Posterior cingulate gyrus (tissue), 11 donors: ENCODE results near the gene WNK2.
"Not testable (repeated sequence)": the region's sequence is repeated elsewhere in the genome, so short reads cannot be mapped to it uniquely, and the experiment has no call there.

ENCODE experiments used
- DNase-seq, 10 donors: peaks; one replicate each; pipeline versions ENCODE4 v3.0.0 to v3.0.0-alpha.2; 2020 to 2021; ENCODE audit warnings: mixed read lengths in 3 of 10
- intact Hi-C: fragments of 100-400 bp; cut with DNase I; formaldehyde crosslinking; loops from one replicate; pipeline ENCODE4 v1.15.1; 2023

The WNK2 gene

GRCh38 chr9:93183663-93184431 lies at the start of gene WNK2:
WNK2 (plus strand) TSS chr9:93184139; CDS start chr9:93184930, 791 bp downstream.
- DNase-seq: peak in 5 of 10 donors; percentile 42 to 93 (median 88)
- intact Hi-C loops: no loop called here

GRCh38 chr9:93134740-93135444 lies 49.0 kb upstream of the WNK2 start:
- intact Hi-C loops: loop anchor here (5.0 kb wide), 1 partner anchor 38 kb away; the partner anchor contains the start of gene CARD19
- DNase-seq: no peak

- no peak for DNase-seq
- intact Hi-C loops: no loop called here
These were observed 47.9 kb upstream of the WNK2 start for GRCh38 chr9:93136011-93136440.

GRCh38 chr9:93137362-93137761 lies 46.6 kb upstream of the WNK2 start:
- intact Hi-C loops: no loop called here
- DNase-seq: no peak

- peak in 1 of 10 donors; percentile 89 for DNase-seq
- intact Hi-C loops: no loop called here
These were observed 45.7 kb upstream of the WNK2 start for GRCh38 chr9:93138171-93138764.

GRCh38 chr9:93139365-93140182 lies 44.4 kb upstream of the WNK2 start:
- intact Hi-C loops: no loop called here

GRCh38 chr9:93141771-93142483 lies 42.0 kb upstream of the WNK2 start:
- peak in 1 of 10 donors; percentile 66 for DNase-seq
- intact Hi-C loops: no loop called here

More at GRCh38 chr9:93139365-93140182, 44.4 kb upstream of the WNK2 start:
- DNase-seq: no peak

GRCh38 chr9:93143830-93144530 lies 40.0 kb upstream of the WNK2 start:
- DNase-seq: peak; percentile 63 to 97 (median 85)
- intact Hi-C loops: no loop called here

- intact Hi-C loops, DNase-seq: not testable (repeated sequence)
These were observed 37.2 kb upstream of the WNK2 start for GRCh38 chr9:93146696-93147095.

- no peak for DNase-seq
- intact Hi-C loops: no loop called here
These were observed 36.3 kb upstream of the WNK2 start for GRCh38 chr9:93147632-93148031.

- no peak for DNase-seq
- intact Hi-C loops: no loop called here
These were observed 35.2 kb upstream of the WNK2 start for GRCh38 chr9:93148721-93149120.

- DNase-seq: no peak
- intact Hi-C loops: no loop called here
These were observed 34.6 kb upstream of the WNK2 start for GRCh38 chr9:93149361-93149760.

- no peak for DNase-seq
- intact Hi-C loops: loop anchor here (10.0 kb wide), 1 partner anchor 414 kb away; no protein-coding TSS in a partner anchor
These were observed 32.7 kb upstream of the WNK2 start for GRCh38 chr9:93151097-93151784.

- intact Hi-C loops: loop anchor here (10.0 kb wide), 1 partner anchor 410 kb away; no protein-coding TSS in a partner anchor
- peak in 2 of 10 donors; percentile 38 to 52 for DNase-seq
These were observed 29.5 kb upstream of the WNK2 start for GRCh38 chr9:93154293-93154903.

- DNase-seq: peak; percentile 49 to 96 (median 66)
- intact Hi-C loops: loop anchor here (10.0 kb wide), 1 partner anchor 409 kb away; no protein-coding TSS in a partner anchor
These were observed 28.0 kb upstream of the WNK2 start for GRCh38 chr9:93155716-93156474.

- DNase-seq: peak in 1 of 10 donors; percentile 84
- intact Hi-C loops: loop anchor here (10.0 kb wide), 1 partner anchor 408 kb away; no protein-coding TSS in a partner anchor
These were observed 27.4 kb upstream of the WNK2 start for GRCh38 chr9:93156475-93157008.
